HCT116 (cell line): Measurements from ENCODE around the gene CALML3. TPM values are rescaled to one million over a fixed set of nuclear protein-coding genes. Genes with fewer than 3 reads are reported as not detected.

Experiments used
- ATAC-seq: fragments of 200-7000 bp; cut with Tn5 transposase; 2 replicates; pipeline ENCODE4 v1.9.1; 2020; ENCODE audit warnings: mild to moderate bottlenecking, moderate library complexity
- BruUV-seq: library from RNA; stranded (reverse); fragments of 400-500 nt; replicated peaks from 2 replicates; lab custom pipeline; 2021; lab: Mats Ljungman, UMichigan
- CTCF ChIA-PET: fragments of 300-600 bp; sonication (Branson Sonifier 250); formaldehyde crosslinking; loops from one replicate; lab custom pipeline; 2021; ENCODE audit warnings: antibody characterized with exemption; lab: Charles Lee
- POLR2A ChIA-PET: fragments of 300-600, 350-600 bp; sonication (Branson Sonifier 250); formaldehyde crosslinking; loops from one replicate; lab custom pipeline; 2021; ENCODE audit warnings: antibody characterized with exemption; lab: Charles Lee
- RAD21 ChIA-PET, 2 experiments: fragments of 300-600 bp; sonication (Branson Sonifier 250); formaldehyde crosslinking; loops; one replicate each; lab custom pipeline; 2023; ENCODE audit warnings: low total read pairs in 2 of 2; ENCODE audit not compliant: uncharacterized antibody in 2 of 2, unreplicated experiment in 2 of 2, low non-redundant PET in 1 of 2; lab: Charles Lee
- DNase-seq: peaks from one replicate; pipeline ENCODE4 v3.0.0-alpha.2; 2010; ENCODE audit warnings: low read depth, low spot score
- H2AFZ ChIP-seq: fragments of 200-600 bp; shearing (Covaris generic), sonication (generic); 2 replicates; pipeline ENCODE4 v1.6.1; 2017; ENCODE audit warnings: low read depth, mixed run types, mixed read lengths, antibody characterized with exemption, low read length; ENCODE audit not compliant: poor library complexity, severe bottlenecking
- H3K27ac ChIP-seq: 2 replicates; pipeline ENCODE4 v1.5.1; 2012; ENCODE audit warnings: low read depth, low read length
- H3K27me3 ChIP-seq: fragments of 200-600 bp; sonication (generic); 2 replicates; pipeline ENCODE4 v1.6.1; 2016; ENCODE audit warnings: mixed run types, low read length, mixed read lengths; ENCODE audit not compliant: insufficient read depth
- H3K36me3 ChIP-seq, 2 experiments: fragments of 200-500 bp in 1 of 2; fragments of 200-600 bp in 1 of 2; sonication (Bioruptor generic) in 1 of 2; sonication (generic) in 1 of 2; 2 replicates each; pipeline versions ENCODE4 v1.5.1 to v1.6.1; 2014 to 2016; ENCODE audit warnings: low read length in 2 of 2, inconsistent platforms in 1 of 2, mixed read lengths in 1 of 2, mixed run types in 1 of 2; ENCODE audit not compliant: insufficient read depth in 2 of 2, control insufficient read depth in 1 of 2
- H3K4me1 ChIP-seq, 2 experiments: fragments of 200-600 bp in 1 of 2; sonication (generic) in 1 of 2; 2 replicates each; pipeline versions ENCODE4 v1.5.1 to v1.6.1; 2012 to 2017; ENCODE audit warnings: low read length in 2 of 2, inconsistent platforms in 1 of 2, mild to moderate bottlenecking in 1 of 2, mixed read lengths in 1 of 2, mixed run types in 1 of 2, moderate library complexity in 1 of 2; ENCODE audit not compliant: insufficient read depth in 2 of 2, control insufficient read depth in 1 of 2
- H3K4me2 ChIP-seq: fragments of 200-600 bp; sonication (generic); 2 replicates; pipeline ENCODE4 v1.6.1; 2017; ENCODE audit warnings: mixed run types, low read length, mixed read lengths
- H3K4me3 ChIP-seq, 2 experiments: fragments of 200-600 bp in 1 of 2; sonication (generic) in 1 of 2; replicated peaks in 1 of 2; 2 replicates each; pipeline ENCODE4 v1.5.1; 2011 to 2016; ENCODE audit warnings: low read length in 2 of 2, control low read depth in 1 of 2, low read depth in 1 of 2, mild to moderate bottlenecking in 1 of 2, mixed read lengths in 1 of 2, mixed run types in 1 of 2
- H3K79me2 ChIP-seq: fragments of 200-600 bp; sonication (generic); 2 replicates; pipeline ENCODE4 v1.6.1; 2017; ENCODE audit warnings: mild to moderate bottlenecking, mixed run types, low read length, moderate library complexity, mixed read lengths; ENCODE audit not compliant: insufficient read depth
- H3K9ac ChIP-seq: fragments of 200-600 bp; sonication (generic); 2 replicates; pipeline ENCODE4 v1.6.1; 2016; ENCODE audit warnings: low read length, mixed read lengths
- H3K9me2 ChIP-seq: fragments of 200-600 bp; sonication (generic), shearing (Covaris generic); 2 replicates; pipeline ENCODE4 v1.6.1; 2017; ENCODE audit warnings: mixed run types, mild to moderate bottlenecking, moderate library complexity; ENCODE audit not compliant: insufficient read depth
- H3K9me3 ChIP-seq, 2 experiments: fragments of 200-500 bp in 1 of 2; fragments of 200-600 bp in 1 of 2; sonication (Bioruptor generic) in 1 of 2; sonication (generic) in 1 of 2; 2 replicates each; pipeline ENCODE4 v1.6.1; 2014 to 2017; ENCODE audit warnings: low read length in 2 of 2, mixed read lengths in 2 of 2, inconsistent platforms in 1 of 2, low read depth in 1 of 2, mild to moderate bottlenecking in 1 of 2, mixed run types in 1 of 2, moderate library complexity in 1 of 2; ENCODE audit not compliant: control insufficient read depth in 1 of 2, insufficient read depth in 1 of 2
- H4K20me1 ChIP-seq: fragments of 200-600 bp; sonication (generic), shearing (Covaris generic); 2 replicates; pipeline ENCODE4 v1.6.1; 2017; ENCODE audit warnings: mixed run types, mild to moderate bottlenecking, moderate library complexity; ENCODE audit not compliant: insufficient read depth
- ATF3 ChIP-seq: IDR thresholded peaks from 2 replicates; pipeline ENCODE4 v1.6.1; 2012
- CBX3 ChIP-seq: IDR thresholded peaks from 2 replicates; pipeline ENCODE4 v1.6.1; 2012; ENCODE audit warnings: low read depth
- CTCF ChIP-seq, 3 experiments: fragments of 200-600 bp in 1 of 3; sonication (generic) in 1 of 3; IDR thresholded peaks in 2 of 3; conservative IDR thresholded peaks in 1 of 3; 2 replicates each; pipeline ENCODE4 v1.5.1; 2012 to 2017; ENCODE audit warnings: low read depth in 2 of 3, low read length in 2 of 3, antibody characterized with exemption in 1 of 3, borderline replicate concordance in 1 of 3, control low read depth in 1 of 3, mild to moderate bottlenecking in 1 of 3, mixed read lengths in 1 of 3, mixed run types in 1 of 3, moderate library complexity in 1 of 3; ENCODE audit not compliant: insufficient read depth in 1 of 3
- EGR1 ChIP-seq: IDR thresholded peaks from 2 replicates; pipeline ENCODE4 v1.6.1; 2012; ENCODE audit warnings: low read depth
- ELF1 ChIP-seq: IDR thresholded peaks from 2 replicates; pipeline ENCODE4 v1.6.1; 2012; ENCODE audit warnings: low read depth, borderline replicate concordance
- EZH2 ChIP-seq: fragments of 200-600 bp; sonication (generic); IDR thresholded peaks from 2 replicates; pipeline ENCODE4 v1.6.1; 2017; ENCODE audit warnings: antibody characterized with exemption, mixed run types
- EZH2phosphoT487 ChIP-seq: fragments of 200-600 bp; IDR thresholded peaks from 2 replicates; pipeline ENCODE4 v1.6.1; 2018; ENCODE audit warnings: antibody characterized with exemption, borderline replicate concordance
- JUND ChIP-seq: IDR thresholded peaks from 2 replicates; pipeline ENCODE4 v1.6.1; 2012
- MAX ChIP-seq: IDR thresholded peaks from 2 replicates; pipeline ENCODE4 v1.6.1; 2012
- POLR2A ChIP-seq: IDR thresholded peaks from 2 replicates; pipeline ENCODE4 v1.7.0; 2011; ENCODE audit warnings: borderline replicate concordance; ENCODE audit not compliant: insufficient read depth, insufficient read length; ENCODE audit errors: extremely low read depth
- POLR2AphosphoS5 ChIP-seq: IDR thresholded peaks from 2 replicates; pipeline ENCODE4 v1.6.1; 2011; ENCODE audit warnings: mild to moderate bottlenecking, low read depth, low read length, moderate library complexity
- SRF ChIP-seq: IDR thresholded peaks from 2 replicates; pipeline ENCODE4 v1.6.1; 2012; ENCODE audit warnings: low read depth
- TCF7L2 ChIP-seq: IDR thresholded peaks from 2 replicates; pipeline ENCODE4 v1.7.0; 2011; ENCODE audit warnings: borderline replicate concordance, inconsistent platforms; ENCODE audit not compliant: insufficient read depth, insufficient read length; ENCODE audit errors: extremely low read depth
- ZNF274 ChIP-seq: fragments of 200-500 bp; sonication (Bioruptor generic); IDR thresholded peaks from 2 replicates; pipeline ENCODE4 v1.6.1; 2014; ENCODE audit warnings: mild to moderate bottlenecking, low read depth, low read length, inconsistent platforms
- intact Hi-C: fragments of 100-400 bp; cut with micrococcal nuclease; formaldehyde crosslinking; loops from 2 replicates; pipeline ENCODE4 v1.10.0; 2022
- total RNA-seq: library from RNA; stranded (reverse); gene quantifications from one replicate; pipeline ENCODE4 v1.2.1, GENCODE V29; 2021; ENCODE audit not compliant: unreplicated experiment
- TF ChIP-seq, protein P1 (sequence below): IDR thresholded peaks from 2 replicates; pipeline ENCODE4 v1.6.1; 2012; ENCODE audit warnings: low read depth

The CALML3 gene
- total RNA-seq, 1 experiment from 2014 or later = not detected

GRCh38 chr10:5549462-5550249 lies 24.9 kb downstream of the CALML3 start (continued):
- no peak for TF ChIP-seq CTCF (IDR thresholded peaks at IDR 0.05 in 2 of 3, conservative IDR thresholded peaks at IDR 0.05 in 1 of 3; ENCODE audit: borderline replicate concordance in 1 of 3, insufficient read depth in 1 of 3, low read depth in 2 of 3, low read length in 2 of 3)

DNA sequence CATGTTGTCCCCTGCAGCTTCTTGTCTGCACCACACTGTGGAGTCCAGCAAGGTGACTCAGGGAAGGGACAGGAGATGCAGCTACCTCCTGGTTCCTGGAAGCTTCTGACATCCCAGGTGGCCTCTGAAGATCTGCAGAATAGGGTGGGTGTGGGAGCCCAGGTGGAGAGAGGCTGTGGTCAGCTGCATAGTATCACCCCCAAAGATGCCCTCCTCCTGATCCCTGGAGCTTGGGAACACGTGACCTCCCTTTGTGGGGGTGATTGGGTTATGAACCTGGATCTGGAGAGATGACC lies 25.4 kb downstream of the CALML3 start:
- ATAC-seq = no peak
- Histone ChIP-seq H2AFZ (no peak overlapping the region), H3K4me2 (no peak overlapping the region), H3K9me3 (no peaks in the 10 kb centered on the region), H3K27me3 (no peaks in the 10 kb centered on the region), H3K79me2 (no peaks in the 10 kb centered on the region), H4K20me1 (no peaks in the 10 kb centered on the region), H3K9ac (no peak overlapping the region), H3K4me1 (peaks cover 44 to 68% of the 10 kb centered on the region in 2 experiments), H3K36me3 (no peaks in the 10 kb centered on the region), H3K27ac (no peak overlapping the region), H3K9me2 (no peaks in the 10 kb centered on the region), H3K4me3 (no peak overlapping the region)
- RAD21 ChIA-PET = no interaction called here
- BruUV-seq = no TSS peak
- TF ChIP-seq ATF3 (no peak), CBX3 (no peak), CTCF (IDR thresholded peaks at IDR 0.05 in 2 of 3, conservative IDR thresholded peaks at IDR 0.05 in 1 of 3; ENCODE audit: borderline replicate concordance in 1 of 3, insufficient read depth in 1 of 3, low read depth in 2 of 3, low read length in 2 of 3) (no peak), TCF7L2 (no peak), POLR2A (no peak), EZH2 (no peak), SRF (no peak), POLR2AphosphoS5 (no peak), EGR1 (no peak), MAX (no peak), JUND (no peak), EZH2phosphoT487 (no peak), ZNF274 (no peak), ELF1 (no peak)
- TF ChIP-seq, protein P1, sequence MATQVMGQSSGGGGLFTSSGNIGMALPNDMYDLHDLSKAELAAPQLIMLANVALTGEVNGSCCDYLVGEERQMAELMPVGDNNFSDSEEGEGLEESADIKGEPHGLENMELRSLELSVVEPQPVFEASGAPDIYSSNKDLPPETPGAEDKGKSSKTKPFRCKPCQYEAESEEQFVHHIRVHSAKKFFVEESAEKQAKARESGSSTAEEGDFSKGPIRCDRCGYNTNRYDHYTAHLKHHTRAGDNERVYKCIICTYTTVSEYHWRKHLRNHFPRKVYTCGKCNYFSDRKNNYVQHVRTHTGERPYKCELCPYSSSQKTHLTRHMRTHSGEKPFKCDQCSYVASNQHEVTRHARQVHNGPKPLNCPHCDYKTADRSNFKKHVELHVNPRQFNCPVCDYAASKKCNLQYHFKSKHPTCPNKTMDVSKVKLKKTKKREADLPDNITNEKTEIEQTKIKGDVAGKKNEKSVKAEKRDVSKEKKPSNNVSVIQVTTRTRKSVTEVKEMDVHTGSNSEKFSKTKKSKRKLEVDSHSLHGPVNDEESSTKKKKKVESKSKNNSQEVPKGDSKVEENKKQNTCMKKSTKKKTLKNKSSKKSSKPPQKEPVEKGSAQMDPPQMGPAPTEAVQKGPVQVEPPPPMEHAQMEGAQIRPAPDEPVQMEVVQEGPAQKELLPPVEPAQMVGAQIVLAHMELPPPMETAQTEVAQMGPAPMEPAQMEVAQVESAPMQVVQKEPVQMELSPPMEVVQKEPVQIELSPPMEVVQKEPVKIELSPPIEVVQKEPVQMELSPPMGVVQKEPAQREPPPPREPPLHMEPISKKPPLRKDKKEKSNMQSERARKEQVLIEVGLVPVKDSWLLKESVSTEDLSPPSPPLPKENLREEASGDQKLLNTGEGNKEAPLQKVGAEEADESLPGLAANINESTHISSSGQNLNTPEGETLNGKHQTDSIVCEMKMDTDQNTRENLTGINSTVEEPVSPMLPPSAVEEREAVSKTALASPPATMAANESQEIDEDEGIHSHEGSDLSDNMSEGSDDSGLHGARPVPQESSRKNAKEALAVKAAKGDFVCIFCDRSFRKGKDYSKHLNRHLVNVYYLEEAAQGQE = no peak
- intact Hi-C loops = no loop called here
- no peak for DNase-seq
- CTCF ChIA-PET = no interaction called here
- POLR2A ChIA-PET = no interaction called here
